Measurements from ENCODE around the gene PID1.

PID1 gene

GRCh38 chr2:229042349-229042748, 228.7 kb downstream of the PID1 start:
- DNase-seq (ENCODE audit: low read depth) = no peak
- no peak overlapping the region for H3K4me3 ChIP-seq (replicated peaks; ENCODE audit: low read depth, low read length)
- TF ChIP-seq CTCF (IDR thresholded peaks at IDR 0.05; ENCODE audit: low read length, missing control alignments) = no peak

DNA sequence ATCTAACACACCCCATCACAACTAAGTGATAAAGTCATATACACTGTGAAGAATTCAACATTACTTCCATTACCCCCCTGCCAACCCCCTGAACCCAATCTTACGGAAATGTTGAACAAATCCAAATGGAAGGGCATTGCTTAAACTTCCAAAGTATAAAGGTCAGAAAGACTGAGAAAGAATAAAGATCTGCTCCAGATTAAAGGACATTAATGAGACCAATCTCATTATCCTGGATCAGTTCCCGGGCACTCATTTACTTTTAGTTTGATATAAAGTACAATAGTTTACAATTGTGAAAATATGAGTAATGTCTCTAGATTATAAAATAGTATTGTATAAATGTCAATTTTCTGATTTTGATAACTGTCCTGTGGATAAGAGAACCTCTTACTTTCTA, 229.4 kb downstream of the PID1 start:
- DNase-seq (ENCODE audit: low read depth) = no peak
- no peak for TF ChIP-seq CTCF (IDR thresholded peaks at IDR 0.05; ENCODE audit: low read length, missing control alignments)
- H3K4me3 ChIP-seq (replicated peaks; ENCODE audit: low read depth, low read length) = no peak overlapping the region

GRCh38 chr2:229037621-229038020, 233.5 kb downstream of the PID1 start:
- no peak for DNase-seq (ENCODE audit: low read depth)
- no peak for TF ChIP-seq CTCF (IDR thresholded peaks at IDR 0.05; ENCODE audit: low read length, missing control alignments)
- no peak overlapping the region for H3K4me3 ChIP-seq (replicated peaks; ENCODE audit: low read depth, low read length)

DNA sequence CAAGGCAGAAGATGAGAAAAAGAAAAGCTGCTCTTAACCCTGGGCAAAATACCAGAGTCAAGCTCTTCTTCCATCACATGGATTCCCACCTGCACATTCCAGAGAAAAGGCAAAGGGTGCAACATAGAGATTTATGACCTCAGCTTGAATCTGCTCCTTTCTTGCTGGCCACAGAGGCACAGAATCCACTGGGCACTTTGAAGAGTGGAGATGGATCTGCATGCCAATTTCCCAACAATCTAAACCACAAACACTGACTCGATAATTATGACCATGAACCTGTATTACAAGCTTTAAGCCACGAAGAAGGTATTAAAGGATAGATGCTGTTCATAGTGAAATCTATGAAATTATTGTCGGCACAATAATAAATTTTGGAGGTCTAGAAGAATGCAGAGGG, 237.3 kb downstream of the PID1 start:
- TF ChIP-seq CTCF (IDR thresholded peaks at IDR 0.05; ENCODE audit: low read length, missing control alignments) = no peak
- no peak overlapping the region for H3K4me3 ChIP-seq (replicated peaks; ENCODE audit: low read depth, low read length)
- DNase-seq (ENCODE audit: low read depth) = no peak

DNA sequence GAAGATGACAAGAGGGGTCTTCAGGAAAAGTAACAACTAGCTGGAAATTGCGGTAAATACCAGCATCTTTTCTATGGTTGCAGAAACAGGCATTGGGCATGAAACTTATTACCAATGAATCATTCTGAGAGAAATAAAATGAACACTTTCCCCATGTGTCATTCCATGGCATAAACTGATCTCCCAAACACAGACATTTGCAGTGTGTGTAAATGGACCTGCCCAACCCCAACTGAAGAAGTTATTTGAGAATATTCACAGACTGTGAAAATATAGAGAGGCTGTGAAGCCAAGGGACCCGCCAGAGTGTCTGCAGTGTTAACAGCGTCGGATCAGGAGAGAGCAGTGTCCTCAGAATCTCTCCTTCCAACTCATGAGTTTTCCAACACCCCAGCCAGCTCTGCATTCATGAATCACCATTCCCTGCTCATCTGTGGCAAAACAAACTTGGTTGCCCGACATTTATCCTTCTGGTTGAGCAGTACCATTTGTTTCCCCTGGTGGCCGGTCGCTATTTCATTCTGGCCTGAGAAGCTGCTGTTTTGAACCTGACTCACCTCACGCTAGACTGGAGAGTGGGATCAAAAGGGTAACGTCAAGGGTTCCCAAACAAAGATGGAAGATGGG, 238.4 kb downstream of the PID1 start:
- no peak for DNase-seq (ENCODE audit: low read depth)
- H3K4me3 ChIP-seq (replicated peaks; ENCODE audit: low read depth, low read length) = no peak overlapping the region
- TF ChIP-seq CTCF (IDR thresholded peaks at IDR 0.05; ENCODE audit: low read length, missing control alignments) = no peak

DNA sequence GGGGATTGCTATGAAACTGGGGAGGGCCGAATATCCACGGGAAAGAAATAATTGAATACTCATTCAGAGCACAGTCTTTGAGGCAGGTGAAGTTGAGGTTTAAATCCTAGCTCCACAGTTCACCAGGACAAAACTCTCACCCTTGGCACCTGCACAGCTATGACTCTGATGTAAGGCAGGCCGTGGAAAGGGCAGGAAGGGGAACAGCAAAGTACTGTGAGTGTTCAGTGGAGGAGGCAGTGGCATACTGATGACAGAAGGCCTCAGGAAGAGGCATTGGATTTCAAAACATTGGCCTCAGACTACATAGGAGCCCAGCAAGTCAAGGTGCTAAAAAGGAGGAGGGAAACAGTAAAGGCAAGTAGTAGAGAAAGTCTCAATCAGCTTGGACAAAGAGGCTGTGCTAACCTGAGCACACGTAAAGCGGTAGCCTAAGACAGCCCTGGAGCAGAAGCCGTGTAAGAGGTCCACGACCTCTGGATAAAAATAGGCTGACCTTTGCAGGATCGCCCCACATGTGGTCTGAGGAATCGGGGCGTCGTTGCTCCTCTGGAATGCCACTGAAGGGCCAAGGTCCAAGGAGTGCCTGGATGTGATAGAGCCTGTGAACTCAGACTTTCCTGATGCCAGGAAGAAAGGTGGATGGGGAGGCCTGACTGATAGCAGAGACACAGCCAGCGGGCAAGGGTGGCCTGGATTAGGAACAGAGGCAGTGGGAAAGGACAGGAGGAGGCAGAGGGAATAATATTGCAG, 243.6 kb downstream of the PID1 start:
- no peak for TF ChIP-seq CTCF (IDR thresholded peaks at IDR 0.05; ENCODE audit: low read length, missing control alignments)
- no peak overlapping the region for H3K4me3 ChIP-seq (replicated peaks; ENCODE audit: low read depth, low read length)
- no peak for DNase-seq (ENCODE audit: low read depth)

DNA sequence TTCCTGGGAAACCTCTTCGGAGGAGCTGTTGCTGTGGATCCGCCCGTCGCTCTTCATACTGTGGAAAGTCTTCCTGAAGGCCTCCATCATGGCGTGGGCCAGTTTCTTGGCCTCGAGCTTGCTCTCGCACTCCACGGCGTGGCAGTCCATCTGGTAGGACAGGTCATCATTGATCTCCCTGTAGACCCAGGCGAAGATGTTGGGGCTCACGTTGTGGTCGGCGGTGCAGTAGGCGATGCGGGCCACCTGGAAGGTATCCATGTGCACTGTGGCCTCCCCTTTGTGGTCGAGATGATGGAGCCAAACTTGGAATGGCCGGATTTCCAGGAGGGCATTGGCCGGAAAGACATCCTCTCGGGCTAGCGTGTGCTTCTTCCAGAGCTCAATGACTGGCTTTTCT, 245.4 kb downstream of the PID1 start:
- DNase-seq (ENCODE audit: low read depth) = no peak
- TF ChIP-seq CTCF (IDR thresholded peaks at IDR 0.05; ENCODE audit: low read length, missing control alignments) = no peak
- no peak overlapping the region for H3K4me3 ChIP-seq (replicated peaks; ENCODE audit: low read depth, low read length)

Measured in fibroblast of pulmonary artery (primary cell).